Spleen (tissue), 11 donors: ENCODE measurements around the gene BICDL2. TPM values are rescaled to one million over a fixed set of nuclear protein-coding genes. Genes with fewer than 3 reads are reported as not detected.

Source experiments
- DNase-seq: peaks from one replicate; pipeline ENCODE4 v3.0.0-alpha.2; 2020
- H3K27ac ChIP-seq, 8 donors: fragments of 200-600 bp; sonication (generic) in 7 of 8; 1 replicate in 4 of 8; 2 replicates in 4 of 8; pipeline versions ENCODE4 v1.5.0 to v1.8.0; 2016 to 2021; ENCODE audit warnings: inconsistent platforms in 4 of 8, mild to moderate bottlenecking in 4 of 8, moderate library complexity in 1 of 8
- H3K27me3 ChIP-seq, 7 donors: fragments of 200-600 bp; sonication (generic) in 6 of 7; replicated peaks in 1 of 7; 1 replicate in 4 of 7; 2 replicates in 3 of 7; pipeline versions ENCODE4 v1.5.0 to v1.8.0; 2016 to 2021; ENCODE audit warnings: inconsistent platforms in 3 of 7, mild to moderate bottlenecking in 1 of 7
- H3K36me3 ChIP-seq, 6 donors: fragments of 200-600 bp; sonication (generic) in 5 of 6; 1 replicate in 4 of 6; 2 replicates in 2 of 6; pipeline versions ENCODE4 v1.5.0 to v1.8.0; 2016 to 2021; ENCODE audit warnings: inconsistent platforms in 2 of 6
- H3K4me1 ChIP-seq, 6 donors: fragments of 200-600 bp; sonication (generic) in 5 of 6; 1 replicate in 3 of 6; 2 replicates in 3 of 6; pipeline versions ENCODE4 v1.5.0 to v1.8.0; 2016 to 2021; ENCODE audit warnings: inconsistent platforms in 3 of 6
- H3K4me3 ChIP-seq, 8 donors: fragments of 200-600 bp; sonication (generic) in 7 of 8; 1 replicate in 4 of 8; 2 replicates in 4 of 8; pipeline versions ENCODE4 v1.5.0 to v1.8.0; 2016 to 2021; ENCODE audit warnings: inconsistent platforms in 4 of 8, mild to moderate bottlenecking in 4 of 8, moderate library complexity in 2 of 8
- H3K9me3 ChIP-seq, 8 donors: fragments of 200-600 bp; sonication (generic) in 7 of 8; 1 replicate in 4 of 8; 2 replicates in 4 of 8; pipeline versions ENCODE4 v1.5.0 to v1.8.0; 2016 to 2021; ENCODE audit warnings: inconsistent platforms in 4 of 8
- POLR2A ChIP-seq, 3 donors: fragments of 450-650 bp; IDR thresholded peaks; one replicate each; pipeline ENCODE4 v1.5.1; 2017; ENCODE audit warnings: antibody characterized with exemption in 3 of 3, mild to moderate bottlenecking in 1 of 3
- POLR2AphosphoS5 ChIP-seq, 3 donors: sonication (generic); formaldehyde crosslinking; IDR thresholded peaks; one replicate each; pipeline ENCODE4 v1.5.1; 2017; ENCODE audit warnings: antibody characterized with exemption in 3 of 3
- WGBS, 5 donors: extraction: QIAGEN DNeasy Blood & Tissue Kit in 3 of 5; methylation state at CpG; one replicate each; pipeline versions ENCODE4 v1.1.5 to v1.1.7; 2013 to 2018; 5-methylcytosine and 5-hydroxymethylcytosine counted together
- intact Hi-C: fragments of 100-400 bp; cut with DNase I; formaldehyde crosslinking; loops from one replicate; pipeline ENCODE4 v1.15.0; 2023; ENCODE audit warnings: low total_unique reads
- polyA plus RNA-seq, 3 donors: library from polyadenylated mRNA; stranded (reverse); fragments of 200-250 nt; gene quantifications; one replicate each; pipeline ENCODE4 v1.2.1, GENCODE V29; 2013
- total RNA-seq, 7 donors: library from RNA; depleted of rRNA in 3 of 7; stranded (reverse); fragments of >200 nt in 3 of 7; fragmentation: NEBNext Ultra II Directional in 4 of 7; extraction: Animal tissue kit (Norgen Biotek cat#: 25700) in 4 of 7; gene quantifications; one replicate each; pipeline versions ENCODE4 v1.1.0 to v1.2.1, GENCODE V29; 2016 to 2021
- TF ChIP-seq, protein P1 (sequence below), 11 experiments: fragments of 200-600 bp in 7 of 11; fragments of 450-650 bp in 4 of 11; sonication (generic) in 4 of 11; IDR thresholded peaks in 8 of 11; conservative IDR thresholded peaks in 3 of 11; 1 replicate in 7 of 11; 2 replicates in 4 of 11; pipeline versions ENCODE4 v1.4.0 to v1.8.0; 2016 to 2021; ENCODE audit warnings: antibody characterized with exemption in 11 of 11, inconsistent platforms in 4 of 11, mild to moderate bottlenecking in 1 of 11
- donor health status: healthy with polysubstance abuse.
- donor health status: DM: no; HTN: no; CAD: no; lungs with moderate emphysema.
- donor health status: DM: no; HTN: no; CAD: no.
- donor health status: Bipolar disorder and iron deficiency.
- donor health status: healthy.
- donor health status: DM: no; HTN: no; CAD: no.
- donor health status: DM: yes; HTN: yes; CAD: no.

The BICDL2 gene
- total and polyA plus RNA-seq, 10 donors: 0.03 to 0.77 (median 0.30) TPM; not detected in 3

DNA sequence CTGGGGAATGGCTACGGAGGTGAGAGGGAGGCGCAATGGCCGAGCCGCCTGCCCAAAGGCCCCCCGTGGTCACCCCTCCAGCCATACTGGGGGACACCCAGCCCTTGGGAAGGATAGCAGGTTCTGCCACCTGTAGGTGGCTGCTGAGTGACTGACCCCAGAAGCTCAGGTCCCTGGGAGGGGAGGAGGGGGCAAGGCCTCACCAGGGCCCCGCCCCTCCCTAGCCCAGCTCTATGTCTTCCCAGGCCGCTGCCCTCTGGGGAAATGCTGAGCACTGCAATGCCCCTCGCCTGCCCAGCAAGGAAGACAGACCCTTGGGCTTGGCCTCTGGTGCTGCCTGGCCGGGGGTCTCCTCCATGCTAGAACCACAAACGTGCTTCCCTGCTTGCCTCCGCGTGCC is 35.4 kb downstream of the BICDL2 start:
- intact Hi-C loops: no loop called here
- Histone ChIP-seq H3K36me3 (no peaks in the 10 kb centered on the region), H3K4me3 (no peak overlapping the region), H3K9me3 (no peaks in the 10 kb centered on the region), H3K27ac (no peak overlapping the region), H3K4me1 (peaks cover 0 to 27% (median 16%) of the 10 kb centered on the region in 6 donors), H3K27me3 (peaks cover 0 to 42% (median 3%) of the 10 kb centered on the region in 7 donors)
- TF ChIP-seq, protein P1, sequence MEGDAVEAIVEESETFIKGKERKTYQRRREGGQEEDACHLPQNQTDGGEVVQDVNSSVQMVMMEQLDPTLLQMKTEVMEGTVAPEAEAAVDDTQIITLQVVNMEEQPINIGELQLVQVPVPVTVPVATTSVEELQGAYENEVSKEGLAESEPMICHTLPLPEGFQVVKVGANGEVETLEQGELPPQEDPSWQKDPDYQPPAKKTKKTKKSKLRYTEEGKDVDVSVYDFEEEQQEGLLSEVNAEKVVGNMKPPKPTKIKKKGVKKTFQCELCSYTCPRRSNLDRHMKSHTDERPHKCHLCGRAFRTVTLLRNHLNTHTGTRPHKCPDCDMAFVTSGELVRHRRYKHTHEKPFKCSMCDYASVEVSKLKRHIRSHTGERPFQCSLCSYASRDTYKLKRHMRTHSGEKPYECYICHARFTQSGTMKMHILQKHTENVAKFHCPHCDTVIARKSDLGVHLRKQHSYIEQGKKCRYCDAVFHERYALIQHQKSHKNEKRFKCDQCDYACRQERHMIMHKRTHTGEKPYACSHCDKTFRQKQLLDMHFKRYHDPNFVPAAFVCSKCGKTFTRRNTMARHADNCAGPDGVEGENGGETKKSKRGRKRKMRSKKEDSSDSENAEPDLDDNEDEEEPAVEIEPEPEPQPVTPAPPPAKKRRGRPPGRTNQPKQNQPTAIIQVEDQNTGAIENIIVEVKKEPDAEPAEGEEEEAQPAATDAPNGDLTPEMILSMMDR (IDR thresholded peaks at IDR 0.05 in 8 of 11, conservative IDR thresholded peaks at IDR 0.05 in 3 of 11): no peak
- TF ChIP-seq POLR2AphosphoS5 (IDR thresholded peaks at IDR 0.05) (no peak), POLR2A (IDR thresholded peaks at IDR 0.05) (no peak)
- 67 to 87% (median 81%) methylated on average over 8 to 12 of the region's 12 CpGs for WGBS, 5 donors
- DNase-seq: no peak

DNA sequence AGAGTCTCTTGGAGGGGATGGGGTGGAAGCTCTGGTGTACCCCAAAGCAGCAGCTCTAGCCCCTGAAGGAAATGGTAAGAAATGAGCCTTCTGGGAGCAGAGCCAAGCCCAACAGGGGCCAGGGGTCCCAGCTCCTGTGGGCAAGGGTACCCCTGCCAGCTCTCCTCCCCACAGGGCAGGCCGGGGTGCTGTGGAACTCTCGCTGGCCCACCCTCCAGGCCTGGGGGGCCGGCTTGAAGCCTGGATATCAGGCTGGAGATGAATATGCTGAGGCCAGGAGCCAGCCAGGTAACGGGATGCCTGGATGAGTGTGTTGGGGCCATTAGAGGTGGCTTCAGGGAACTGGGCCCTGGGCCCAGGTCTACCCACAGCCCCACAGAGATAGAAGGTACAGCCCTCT is 36.2 kb downstream of the BICDL2 start:
- intact Hi-C loops: no loop called here
- WGBS, 5 donors: 76 to 92% (median 84%) methylated on average over 3 to 4 of the region's 4 CpGs
- H3K36me3 ChIP-seq: no peaks in the 10 kb centered on the region
- no peak for DNase-seq
- no peaks in the 10 kb centered on the region for H3K9me3 ChIP-seq
- H3K27me3 ChIP-seq: peaks cover 0 to 39% (median 0%) of the 10 kb centered on the region in 7 donors
- no peak overlapping the region for H3K4me3 ChIP-seq
- TF ChIP-seq POLR2AphosphoS5 (IDR thresholded peaks at IDR 0.05) (no peak), POLR2A (IDR thresholded peaks at IDR 0.05) (no peak)
- TF ChIP-seq, protein P1 (IDR thresholded peaks at IDR 0.05 in 8 of 11, conservative IDR thresholded peaks at IDR 0.05 in 3 of 11): no peak
- no peak overlapping the region for H3K27ac ChIP-seq
- H3K4me1 ChIP-seq: peaks cover 0 to 19% (median 12%) of the 10 kb centered on the region in 6 donors

DNA sequence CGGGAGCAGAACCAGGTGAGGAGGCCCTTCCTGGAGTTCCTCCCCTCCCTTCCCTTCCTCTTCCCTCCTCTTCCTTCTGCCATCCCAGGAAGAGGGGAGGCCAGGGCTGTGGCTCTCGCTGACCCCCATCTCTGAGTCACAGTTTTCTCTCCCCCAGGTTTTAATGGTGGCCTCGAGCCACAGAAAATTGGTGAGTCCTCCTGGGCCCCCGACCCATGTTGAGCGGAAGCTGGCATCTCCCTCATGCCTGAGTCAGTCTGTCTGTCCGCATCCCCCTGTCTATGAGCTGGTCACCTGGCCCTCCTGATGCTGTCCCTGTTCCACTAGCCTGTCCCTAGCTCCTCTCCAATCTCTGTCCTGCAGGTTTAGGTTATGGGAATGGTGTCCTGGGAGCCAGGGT is 36.8 kb downstream of the BICDL2 start:
- H3K27ac ChIP-seq: no peak overlapping the region
- 77 to 87% (median 80%) methylated on average over 6 of the region's 6 CpGs for WGBS, 5 donors
- peaks cover 0 to 13% (median 9%) of the 10 kb centered on the region in 6 donors for H3K4me1 ChIP-seq
- peaks cover 0 to 36% (median 0%) of the 10 kb centered on the region in 7 donors for H3K27me3 ChIP-seq
- TF ChIP-seq POLR2AphosphoS5 (IDR thresholded peaks at IDR 0.05) (no peak), POLR2A (IDR thresholded peaks at IDR 0.05) (no peak)
- TF ChIP-seq, protein P1 (IDR thresholded peaks at IDR 0.05 in 8 of 11, conservative IDR thresholded peaks at IDR 0.05 in 3 of 11): no peak
- H3K4me3 ChIP-seq: no peak overlapping the region
- intact Hi-C loops: no loop called here
- H3K36me3 ChIP-seq: no peaks in the 10 kb centered on the region
- no peak for DNase-seq
- no peaks in the 10 kb centered on the region for H3K9me3 ChIP-seq

DNA sequence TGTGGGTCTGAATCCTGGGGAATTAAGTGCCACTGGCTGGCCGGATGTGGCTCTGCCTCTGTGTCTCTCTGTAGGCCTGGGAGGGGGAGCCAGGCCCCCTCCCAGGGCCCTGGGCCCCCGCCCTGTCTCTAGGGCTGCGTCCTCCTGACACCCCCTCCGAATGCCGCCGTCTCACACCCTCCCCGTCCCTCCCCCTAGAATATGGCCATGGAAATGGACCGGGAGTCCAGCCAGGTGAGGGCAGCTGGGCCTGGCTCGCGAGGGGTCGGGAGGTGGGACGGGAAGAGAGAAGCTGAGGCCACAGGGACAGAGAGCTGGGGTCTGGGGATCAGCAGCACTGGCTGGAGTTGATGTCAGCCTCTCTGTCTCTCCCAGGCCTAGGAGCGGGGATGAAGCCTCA is 40.4 kb downstream of the BICDL2 start:
- no peaks in the 10 kb centered on the region for H3K4me1 ChIP-seq
- no peak for DNase-seq
- 70 to 93% (median 84%) methylated on average over 8 to 13 of the region's 13 CpGs for WGBS, 5 donors
- no peak overlapping the region for H3K27ac ChIP-seq
- intact Hi-C loops: no loop called here
- peaks cover 0 to 31% (median 0%) of the 10 kb centered on the region in 7 donors for H3K27me3 ChIP-seq
- TF ChIP-seq, protein P1 (IDR thresholded peaks at IDR 0.05 in 8 of 11, conservative IDR thresholded peaks at IDR 0.05 in 3 of 11): no peak
- TF ChIP-seq POLR2A (IDR thresholded peaks at IDR 0.05) (no peak), POLR2AphosphoS5 (IDR thresholded peaks at IDR 0.05) (no peak)
- no peaks in the 10 kb centered on the region for H3K9me3 ChIP-seq
- no peaks in the 10 kb centered on the region for H3K36me3 ChIP-seq
- H3K4me3 ChIP-seq: no peak overlapping the region
